Activated T-cell treated with anti-CD3 and anti-CD28 coated beads, Interleukin-2, amount 50 U/mL, for 24 hours (primary cell): ENCODE measurements around the gene ERGIC1.

Source experiments
- DNase-seq: peaks from one replicate; pipeline ENCODE4 v3.0.0-alpha.2; 2020
- H3K27ac Mint-ChIP-seq: 2 replicates; pipeline ENCODE4 v1.8.0; 2020; ENCODE audit warnings: mild to moderate bottlenecking, mixed read lengths
- H3K27me3 Mint-ChIP-seq: 2 replicates; pipeline ENCODE4 v1.8.0; 2020; ENCODE audit warnings: mixed read lengths
- H3K36me3 Mint-ChIP-seq: 2 replicates; pipeline ENCODE4 v1.8.0; 2020; ENCODE audit warnings: low read depth, mixed read lengths
- H3K4me1 Mint-ChIP-seq: 2 replicates; pipeline ENCODE4 v1.8.0; 2020; ENCODE audit warnings: low read depth, mixed read lengths
- H3K4me3 Mint-ChIP-seq: 2 replicates; pipeline ENCODE4 v1.8.0; 2020; ENCODE audit warnings: mild to moderate bottlenecking, moderate library complexity, mixed read lengths
- H3K9me3 Mint-ChIP-seq: 2 replicates; pipeline ENCODE4 v1.8.0; 2020; ENCODE audit warnings: mixed read lengths

ERGIC1 gene

GRCh38 chr5:172795318-172795977 is 38.6 kb upstream of the ERGIC1 start:
- no peak overlapping the region for H3K27ac Mint-ChIP-seq
- H3K27me3 Mint-ChIP-seq = no peaks in the 10 kb centered on the region
- no peak for DNase-seq
- no peak overlapping the region for H3K4me3 Mint-ChIP-seq
- H3K4me1 Mint-ChIP-seq = peaks cover 12% of the 10 kb centered on the region
- no peaks in the 10 kb centered on the region for H3K9me3 Mint-ChIP-seq
- no peaks in the 10 kb centered on the region for H3K36me3 Mint-ChIP-seq

DNA sequence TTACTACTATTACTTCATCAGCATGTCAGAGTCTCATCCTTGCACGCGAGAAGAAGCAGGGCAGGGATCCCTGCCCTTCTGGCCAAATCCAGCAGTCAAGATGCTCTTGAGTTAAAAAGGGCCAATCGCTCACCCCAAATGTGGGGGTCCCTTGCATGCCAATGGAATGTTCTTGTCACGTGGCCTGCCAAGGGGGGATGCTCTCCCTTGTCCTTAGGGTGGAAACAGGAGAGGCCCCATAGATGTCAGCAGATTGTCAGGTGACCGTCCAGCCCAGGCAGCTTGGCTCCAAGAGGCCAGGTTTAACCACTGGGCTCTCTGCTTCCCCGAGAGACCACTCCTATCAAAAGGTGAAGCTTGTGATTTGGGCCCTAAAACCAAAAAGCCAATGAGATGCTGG is 37.7 kb upstream of the ERGIC1 start:
- H3K27ac Mint-ChIP-seq = no peak overlapping the region
- H3K4me3 Mint-ChIP-seq = no peak overlapping the region
- DNase-seq = no peak
- H3K4me1 Mint-ChIP-seq = peaks cover 12% of the 10 kb centered on the region
- no peaks in the 10 kb centered on the region for H3K27me3 Mint-ChIP-seq
- no peaks in the 10 kb centered on the region for H3K9me3 Mint-ChIP-seq
- H3K36me3 Mint-ChIP-seq = no peaks in the 10 kb centered on the region

DNA sequence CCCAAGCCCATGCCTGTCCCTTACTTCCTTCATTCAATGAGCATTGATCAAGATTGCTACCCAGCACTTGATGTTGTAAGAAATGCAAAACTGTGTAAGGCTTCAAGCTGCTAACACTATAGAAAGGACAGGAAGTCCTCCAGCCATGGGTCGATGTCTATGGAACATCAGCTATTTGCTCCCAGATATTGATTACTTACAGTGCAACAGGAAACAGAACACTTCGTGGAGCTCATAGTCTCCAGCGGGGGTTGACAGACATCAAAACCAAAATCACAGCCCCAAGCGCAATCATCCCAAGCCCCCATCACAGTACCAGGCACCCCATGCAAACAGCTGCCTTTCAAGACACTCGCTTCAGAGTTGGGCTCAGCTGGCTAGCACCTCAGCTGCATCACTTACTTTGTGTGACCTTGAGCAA is 36.3 kb upstream of the ERGIC1 start:
- H3K9me3 Mint-ChIP-seq = no peaks in the 10 kb centered on the region
- H3K4me3 Mint-ChIP-seq = no peak overlapping the region
- H3K27ac Mint-ChIP-seq = peak overlapping the region; percentile 22

GRCh38 chr5:172798422-172799215 is 35.4 kb upstream of the ERGIC1 start:
- H3K27ac Mint-ChIP-seq = no peak overlapping the region
- no peaks in the 10 kb centered on the region for H3K27me3 Mint-ChIP-seq
- DNase-seq = no peak
- peaks cover 12% of the 10 kb centered on the region for H3K4me1 Mint-ChIP-seq
- no peaks in the 10 kb centered on the region for H3K9me3 Mint-ChIP-seq
- H3K36me3 Mint-ChIP-seq = no peaks in the 10 kb centered on the region
- H3K4me3 Mint-ChIP-seq = no peak overlapping the region

More for the DNA sequence above, 36.3 kb upstream of the ERGIC1 start:
- peaks cover 12% of the 10 kb centered on the region for H3K4me1 Mint-ChIP-seq
- DNase-seq = no peak
- H3K27me3 Mint-ChIP-seq = no peaks in the 10 kb centered on the region
- no peaks in the 10 kb centered on the region for H3K36me3 Mint-ChIP-seq

DNA sequence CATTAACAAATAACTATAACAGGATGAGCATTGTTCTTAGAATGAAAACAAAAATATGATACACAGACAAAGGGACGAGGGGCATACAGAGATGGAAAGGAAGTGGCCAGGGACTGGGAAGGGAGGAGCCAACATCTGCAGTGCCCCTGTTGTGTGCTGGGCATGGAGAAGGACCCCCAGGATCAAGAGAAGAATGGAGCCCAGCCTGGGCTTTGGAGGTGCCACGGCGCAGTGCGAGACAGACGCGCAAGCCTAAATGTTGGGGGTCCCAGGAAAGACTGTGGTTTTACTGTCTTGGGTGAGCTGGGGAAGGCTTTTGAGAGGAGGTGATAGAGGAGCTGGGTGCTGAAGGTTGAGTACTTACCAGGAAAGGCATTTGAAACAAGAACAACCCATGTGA is 34.6 kb upstream of the ERGIC1 start:
- Mint-ChIP-seq H3K27ac (no peak overlapping the region), H3K27me3 (no peaks in the 10 kb centered on the region), H3K36me3 (no peaks in the 10 kb centered on the region), H3K4me1 (peaks cover 12% of the 10 kb centered on the region), H3K9me3 (no peaks in the 10 kb centered on the region), H3K4me3 (no peak overlapping the region)
- no peak for DNase-seq

GRCh38 chr5:172800088-172800551 is 33.9 kb upstream of the ERGIC1 start:
- H3K27me3 Mint-ChIP-seq = no peaks in the 10 kb centered on the region
- H3K4me1 Mint-ChIP-seq = peaks cover 12% of the 10 kb centered on the region
- DNase-seq = no peak
- no peaks in the 10 kb centered on the region for H3K36me3 Mint-ChIP-seq
- H3K4me3 Mint-ChIP-seq = no peak overlapping the region
- no peaks in the 10 kb centered on the region for H3K9me3 Mint-ChIP-seq
- no peak overlapping the region for H3K27ac Mint-ChIP-seq

GRCh38 chr5:172801179-172801671 is 32.8 kb upstream of the ERGIC1 start:
- no peaks in the 10 kb centered on the region for H3K36me3 Mint-ChIP-seq
- H3K4me3 Mint-ChIP-seq = no peak overlapping the region
- peaks cover 14% of the 10 kb centered on the region for H3K4me1 Mint-ChIP-seq
- DNase-seq = no peak
- no peaks in the 10 kb centered on the region for H3K9me3 Mint-ChIP-seq
- H3K27me3 Mint-ChIP-seq = no peaks in the 10 kb centered on the region
- no peak overlapping the region for H3K27ac Mint-ChIP-seq

DNA sequence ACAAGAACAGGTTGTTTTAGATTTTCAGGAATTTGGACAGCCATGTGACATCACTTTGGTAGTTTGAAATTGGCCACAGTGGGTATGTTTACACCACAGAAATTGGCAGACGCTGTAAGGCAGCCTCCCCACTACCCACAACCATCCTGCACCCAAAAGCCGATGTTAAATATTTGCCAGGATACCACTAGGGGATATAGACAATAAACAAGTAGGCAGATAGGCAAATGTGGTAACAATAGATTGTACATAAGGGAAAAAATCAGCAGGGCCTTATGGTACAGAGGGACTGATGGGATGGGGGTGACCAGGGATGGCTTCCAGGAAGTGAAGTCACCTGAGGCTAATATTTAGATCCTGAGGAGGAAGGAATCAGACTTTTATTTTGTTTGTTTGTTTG is 31.9 kb upstream of the ERGIC1 start:
- Mint-ChIP-seq H3K27me3 (no peaks in the 10 kb centered on the region), H3K4me3 (no peak overlapping the region), H3K27ac (no peak overlapping the region), H3K9me3 (no peaks in the 10 kb centered on the region), H3K4me1 (peaks cover 20% of the 10 kb centered on the region), H3K36me3 (no peaks in the 10 kb centered on the region)
- DNase-seq = no peak

GRCh38 chr5:172802567-172803176 is 31.4 kb upstream of the ERGIC1 start:
- H3K4me1 Mint-ChIP-seq = peaks cover 26% of the 10 kb centered on the region
- no peak overlapping the region for H3K27ac Mint-ChIP-seq
- no peak for DNase-seq
- no peaks in the 10 kb centered on the region for H3K9me3 Mint-ChIP-seq
- H3K4me3 Mint-ChIP-seq = no peak overlapping the region
- H3K36me3 Mint-ChIP-seq = no peaks in the 10 kb centered on the region
- no peaks in the 10 kb centered on the region for H3K27me3 Mint-ChIP-seq

- no peak overlapping the region for H3K27ac Mint-ChIP-seq
- no peaks in the 10 kb centered on the region for H3K36me3 Mint-ChIP-seq
- no peak overlapping the region for H3K4me3 Mint-ChIP-seq
- peaks cover 20% of the 10 kb centered on the region for H3K4me1 Mint-ChIP-seq
- no peaks in the 10 kb centered on the region for H3K27me3 Mint-ChIP-seq
- H3K9me3 Mint-ChIP-seq = no peaks in the 10 kb centered on the region
- no peak for DNase-seq
These were observed 28.9 kb upstream of the ERGIC1 start for GRCh38 chr5:172805018-172805683.

DNA sequence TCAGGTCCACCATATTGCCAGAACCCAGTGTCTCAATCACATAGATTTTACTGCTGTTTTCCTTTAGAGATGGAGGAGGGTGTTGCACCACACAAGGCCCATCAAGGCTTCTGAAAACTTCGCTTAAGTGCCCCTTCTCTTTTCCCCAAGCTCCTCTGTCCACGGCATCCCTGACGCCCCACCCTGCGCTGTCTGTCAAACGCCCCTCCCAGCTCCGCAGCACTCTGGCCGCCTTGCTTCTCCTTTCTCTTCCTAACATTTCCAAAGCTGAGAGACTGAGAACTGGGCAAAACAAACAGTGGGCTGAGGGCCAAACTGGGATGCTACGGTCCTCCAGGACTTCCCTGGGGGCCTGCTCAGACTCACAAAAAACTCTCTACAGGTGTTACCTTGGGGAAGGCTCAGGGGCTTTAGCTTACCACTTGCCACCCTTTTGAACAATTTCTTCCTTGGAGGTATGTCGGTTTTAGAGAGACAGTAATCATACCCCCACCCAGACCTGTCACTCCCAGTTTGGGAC is 28.3 kb upstream of the ERGIC1 start:
- no peaks in the 10 kb centered on the region for H3K36me3 Mint-ChIP-seq

DNA sequence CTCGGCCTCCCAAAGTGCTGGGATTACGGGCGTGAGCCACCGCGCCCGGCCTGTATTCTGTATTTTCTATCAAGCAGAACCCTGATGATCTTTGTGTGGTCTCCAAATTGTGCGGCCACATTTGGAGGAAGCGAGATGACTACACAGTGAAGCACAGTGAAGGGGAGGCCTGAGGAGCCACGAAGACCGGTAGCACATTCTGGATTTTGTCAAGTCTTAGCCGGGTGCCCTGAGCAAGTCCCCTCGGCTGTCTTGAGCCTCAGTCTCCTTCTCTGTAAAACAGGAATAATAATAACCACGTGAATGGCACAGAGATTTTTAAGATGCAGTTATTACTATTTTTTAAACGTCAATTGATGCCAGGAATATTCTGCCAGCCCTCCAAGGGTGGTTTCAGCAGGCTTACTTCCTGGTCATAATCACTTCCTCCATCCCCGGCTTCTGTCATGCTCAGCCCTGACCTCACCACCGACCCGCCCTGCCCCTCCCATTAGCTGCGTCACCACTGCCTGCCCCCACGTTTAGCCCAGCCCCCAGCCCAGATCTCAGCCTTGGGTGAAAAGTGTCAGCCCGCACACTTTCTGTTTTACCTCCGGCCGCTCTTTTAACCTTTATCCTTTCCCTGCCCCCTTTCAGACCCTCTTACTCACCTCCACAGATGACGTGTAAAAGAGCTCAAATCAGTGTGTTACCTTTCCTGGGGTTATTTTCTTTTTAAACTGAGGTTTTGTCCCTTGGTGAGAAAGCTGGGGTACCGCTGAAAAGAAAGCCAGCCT is 27.0 kb upstream of the ERGIC1 start:
- Mint-ChIP-seq H3K4me3 (peak overlapping the region; percentile 50), H3K4me1 (peaks cover 20% of the 10 kb centered on the region), H3K9me3 (no peaks in the 10 kb centered on the region), H3K36me3 (no peaks in the 10 kb centered on the region), H3K27me3 (no peaks in the 10 kb centered on the region), H3K27ac (peak overlapping the region; percentile 96)
- peak; percentile 91 for DNase-seq

More for the DNA sequence above, 28.3 kb upstream of the ERGIC1 start:
- no peaks in the 10 kb centered on the region for H3K9me3 Mint-ChIP-seq
- H3K27me3 Mint-ChIP-seq = no peaks in the 10 kb centered on the region
- peaks cover 20% of the 10 kb centered on the region for H3K4me1 Mint-ChIP-seq
- no peak overlapping the region for H3K4me3 Mint-ChIP-seq
- no peak overlapping the region for H3K27ac Mint-ChIP-seq
- no peak for DNase-seq

GRCh38 chr5:172807766-172808311 is 26.2 kb upstream of the ERGIC1 start:
- H3K4me3 Mint-ChIP-seq = peak overlapping the region; percentile 50
- no peak for DNase-seq
- H3K27me3 Mint-ChIP-seq = no peaks in the 10 kb centered on the region
- H3K36me3 Mint-ChIP-seq = no peaks in the 10 kb centered on the region
- peak overlapping the region; percentile 96 for H3K27ac Mint-ChIP-seq
- peaks cover 20% of the 10 kb centered on the region for H3K4me1 Mint-ChIP-seq
- no peaks in the 10 kb centered on the region for H3K9me3 Mint-ChIP-seq
